ENCODE data around the gene NEDD4L.
A peak's percentile ranks its signal among the peaks of the same experiment; 100 is the strongest.
"Not testable (repeated sequence)": the region's sequence is repeated elsewhere in the genome, so short reads cannot be mapped to it uniquely, and the experiment has no call there.

NEDD4L gene

GRCh38 chr18:58407649-58408407 is 363.8 kb downstream of the NEDD4L start:
- DNase-seq, result peak; percentile 18

DNA sequence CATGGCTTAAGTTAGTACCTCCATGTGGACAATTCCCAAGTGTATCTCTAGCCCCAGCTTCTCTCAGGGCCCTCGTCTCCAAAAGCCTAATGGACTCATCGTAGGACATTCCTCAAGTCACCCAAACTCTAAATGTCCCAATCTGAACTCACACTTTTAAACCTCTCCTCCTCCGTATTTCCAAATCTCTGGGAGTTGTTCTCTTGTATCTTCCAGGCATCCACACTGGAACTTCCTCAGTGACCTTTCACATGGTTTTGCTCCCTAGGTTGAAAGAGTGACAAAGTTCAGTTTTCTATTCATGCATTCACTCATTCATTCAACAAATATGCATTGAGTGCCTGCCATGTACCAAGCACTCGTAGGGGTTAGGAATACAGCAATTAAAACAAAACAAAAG is 364.6 kb downstream of the NEDD4L start:
- no peak for DNase-seq

GRCh38 chr18:58409802-58410445 is 365.9 kb downstream of the NEDD4L start:
- DNase-seq, result peak; percentile 23

DNA sequence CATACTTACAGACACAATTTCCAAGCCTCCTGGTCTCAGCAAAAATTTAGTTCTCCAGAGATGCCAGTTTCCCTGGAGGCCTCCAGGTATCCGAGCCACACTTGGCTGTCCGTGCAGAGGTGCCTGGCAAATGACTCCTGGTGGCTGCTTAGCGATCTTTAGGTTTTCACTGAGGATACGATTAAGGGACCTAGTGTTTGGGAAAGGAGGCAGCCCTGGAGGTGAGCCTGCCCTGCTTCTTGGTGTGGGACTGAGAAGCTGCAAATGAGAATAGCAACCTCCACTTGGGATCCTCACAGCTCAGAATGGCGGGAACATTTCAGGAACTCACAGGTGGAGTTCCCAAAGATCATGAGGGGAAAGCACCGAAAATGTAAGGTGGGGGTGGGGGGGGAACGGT is 367.3 kb downstream of the NEDD4L start:
- peak; percentile 19 for DNase-seq

- DNase-seq, result peak; percentile 33
Observed at GRCh38 chr18:58412844-58413666, 369.0 kb downstream of the NEDD4L start.

GRCh38 chr18:58413667-58414628 is 369.9 kb downstream of the NEDD4L start:
- peak; percentile 14 for DNase-seq

- peak; percentile 26 for DNase-seq
Observed at GRCh38 chr18:58416014-58416703, 372.1 kb downstream of the NEDD4L start.

DNA sequence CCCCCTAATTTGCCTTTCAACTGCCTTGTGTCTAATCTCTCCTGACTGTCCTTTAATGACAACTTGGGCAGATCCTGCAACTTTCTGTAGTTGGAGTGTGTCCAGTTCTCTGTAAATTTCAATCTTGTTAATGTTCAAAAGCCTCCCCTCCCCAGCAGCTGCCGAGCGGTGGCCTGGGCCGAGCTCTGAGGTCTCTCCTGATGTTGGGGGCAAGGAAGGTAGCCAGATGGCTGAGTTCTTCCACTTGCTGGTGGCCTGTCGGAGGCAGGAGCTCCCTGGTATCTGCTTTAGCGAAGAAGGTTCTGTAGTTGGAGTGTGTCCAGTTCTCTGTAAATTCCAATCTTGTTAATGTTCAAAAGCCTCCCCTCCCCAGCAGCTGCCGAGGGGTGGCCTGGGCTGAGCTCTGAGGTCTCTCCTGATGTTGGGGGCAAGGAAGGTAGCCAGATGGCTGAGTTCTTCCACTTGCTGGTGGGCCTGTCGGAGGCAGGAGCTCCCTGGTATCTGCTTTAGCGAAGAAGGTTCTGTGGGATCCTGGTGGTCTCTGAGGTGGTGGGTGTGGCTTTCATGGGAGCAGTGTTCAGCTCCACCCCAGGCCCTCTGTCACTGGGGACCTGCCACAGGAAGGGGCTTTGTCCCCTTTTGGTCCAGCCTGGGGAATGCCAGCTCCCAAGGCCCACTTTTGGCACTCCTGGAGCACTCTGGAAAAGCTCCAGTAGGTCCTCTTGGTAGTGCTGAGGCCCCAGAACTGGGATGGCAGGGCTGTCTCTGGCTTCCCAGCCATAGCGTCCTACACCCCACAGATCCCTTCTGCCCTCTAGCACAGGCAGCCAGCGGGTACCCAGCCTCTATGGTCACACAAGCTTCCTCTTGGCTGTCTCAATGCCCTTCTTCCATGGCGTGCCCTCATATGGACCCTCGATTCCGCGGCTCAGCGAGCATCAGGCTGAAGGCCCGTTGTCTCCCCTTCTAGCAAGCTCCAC is 373.0 kb downstream of the NEDD4L start:
- DNase-seq, result peak; percentile 43

DNA sequence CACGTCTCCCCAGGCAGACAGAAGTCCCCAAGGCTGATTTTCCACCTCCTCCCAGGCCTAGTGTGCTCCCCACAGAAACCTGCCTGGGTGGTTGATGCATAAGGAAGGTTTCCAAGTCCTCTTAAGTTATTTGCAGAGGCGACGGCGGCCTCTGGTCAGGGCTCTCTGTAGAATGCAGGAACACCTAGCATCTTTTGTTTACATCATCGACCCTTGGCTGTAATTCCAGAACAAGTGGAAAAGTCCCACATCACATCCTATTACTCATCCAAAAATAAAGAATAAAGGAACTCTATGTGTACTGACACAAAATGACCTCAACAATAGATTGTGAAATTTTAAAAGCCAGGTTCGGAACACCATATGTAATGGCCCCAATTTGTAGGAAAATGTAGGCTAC is 373.7 kb downstream of the NEDD4L start:
- no peak for DNase-seq

DNA sequence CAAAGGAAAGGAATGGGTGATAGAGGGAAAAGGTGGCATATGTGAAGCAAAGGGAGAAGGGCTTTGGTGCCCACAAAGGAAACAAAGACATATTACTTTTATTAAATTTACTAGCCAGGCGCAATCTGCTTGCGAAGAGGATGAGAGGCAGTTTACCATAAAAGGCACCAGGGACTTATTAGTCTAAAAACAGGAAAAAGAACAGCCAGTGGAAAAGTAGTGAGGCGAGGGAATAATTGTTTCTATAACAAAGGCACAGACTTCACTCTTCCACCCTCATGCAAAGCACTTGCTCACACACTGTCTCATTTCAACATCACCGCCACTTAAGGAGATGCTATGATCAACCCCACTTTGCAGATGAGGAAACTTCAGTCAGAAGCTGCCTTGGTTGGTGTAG is 374.3 kb downstream of the NEDD4L start:
- no peak for DNase-seq

GRCh38 chr18:58419587-58420199 is 375.7 kb downstream of the NEDD4L start:
- DNase-seq, result peak; percentile 6

DNA sequence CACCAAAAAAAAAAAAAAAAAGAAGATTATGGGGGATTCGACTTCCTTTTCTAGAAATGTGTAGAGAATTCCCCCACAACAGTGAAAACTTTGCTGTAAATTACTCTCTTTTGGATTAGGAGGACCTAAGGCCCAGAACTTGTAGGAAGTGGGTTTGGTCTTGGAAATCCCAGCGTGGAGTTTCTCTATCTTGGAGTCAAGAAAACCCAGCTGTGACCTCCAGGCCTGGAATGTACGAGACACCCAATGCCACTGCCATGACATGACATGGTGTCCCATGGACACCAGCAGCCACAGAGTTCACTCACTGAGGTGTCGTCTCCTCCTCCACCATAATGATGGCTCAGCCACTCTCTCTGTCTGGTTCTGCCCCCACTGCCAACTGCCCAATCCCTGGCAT is 382.6 kb downstream of the NEDD4L start:
- no peak for DNase-seq

- DNase-seq, result no peak
Observed at GRCh38 chr18:58427321-58427720, 383.3 kb downstream of the NEDD4L start.

DNA sequence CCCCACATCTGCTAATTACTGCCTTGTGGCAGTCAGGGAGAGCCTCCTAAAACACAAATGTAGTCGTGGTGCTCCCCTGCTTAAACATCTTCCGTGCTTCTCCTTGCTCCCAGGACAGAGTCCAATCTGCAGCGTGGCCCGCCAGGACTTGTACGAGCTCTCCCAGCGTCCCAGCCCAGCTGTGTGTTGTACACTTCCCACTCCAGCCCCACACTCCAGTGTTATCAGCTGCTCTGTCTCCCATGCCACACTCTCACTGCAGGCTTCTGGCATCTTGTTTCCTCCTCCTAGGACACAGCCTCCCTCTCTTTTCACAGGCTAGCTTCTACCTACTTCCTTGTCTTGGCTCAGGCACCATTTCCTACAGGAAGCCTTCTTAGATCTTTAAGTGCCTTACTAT is 385.4 kb downstream of the NEDD4L start:
- peak; percentile 61 for DNase-seq

GRCh38 chr18:58431215-58431614 is 387.2 kb downstream of the NEDD4L start:
- DNase-seq, result no peak

DNA sequence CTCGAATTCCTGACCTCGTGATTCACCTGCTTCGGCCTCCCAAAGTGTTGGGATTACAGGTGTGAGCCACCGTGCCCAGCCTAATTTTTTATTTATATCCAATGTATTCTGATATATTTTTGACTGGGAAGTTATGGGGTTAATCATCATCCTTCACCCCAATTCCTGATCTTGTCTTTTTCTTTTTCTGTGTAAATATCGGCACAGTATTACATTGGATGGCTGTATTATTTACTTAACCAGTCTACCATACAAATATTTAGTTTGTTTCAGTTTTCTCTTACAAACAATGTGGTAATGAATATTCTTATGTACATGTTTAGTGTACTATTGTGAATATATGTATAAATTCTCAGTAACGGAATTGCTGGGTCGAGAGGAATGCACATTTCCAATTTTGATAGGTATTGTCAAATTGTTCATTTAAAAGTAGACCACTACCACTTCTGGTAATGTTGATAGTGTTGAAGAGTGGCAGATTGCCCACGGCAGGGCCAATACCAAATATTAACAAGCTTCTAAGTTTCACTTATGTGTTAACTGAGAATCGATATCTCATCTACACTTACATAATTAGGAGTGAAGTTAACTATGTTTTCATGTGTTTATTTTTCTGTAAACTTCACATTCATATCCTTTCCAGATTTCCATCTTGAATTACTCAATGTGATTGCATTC is 388.2 kb downstream of the NEDD4L start:
- no peak for DNase-seq

DNA sequence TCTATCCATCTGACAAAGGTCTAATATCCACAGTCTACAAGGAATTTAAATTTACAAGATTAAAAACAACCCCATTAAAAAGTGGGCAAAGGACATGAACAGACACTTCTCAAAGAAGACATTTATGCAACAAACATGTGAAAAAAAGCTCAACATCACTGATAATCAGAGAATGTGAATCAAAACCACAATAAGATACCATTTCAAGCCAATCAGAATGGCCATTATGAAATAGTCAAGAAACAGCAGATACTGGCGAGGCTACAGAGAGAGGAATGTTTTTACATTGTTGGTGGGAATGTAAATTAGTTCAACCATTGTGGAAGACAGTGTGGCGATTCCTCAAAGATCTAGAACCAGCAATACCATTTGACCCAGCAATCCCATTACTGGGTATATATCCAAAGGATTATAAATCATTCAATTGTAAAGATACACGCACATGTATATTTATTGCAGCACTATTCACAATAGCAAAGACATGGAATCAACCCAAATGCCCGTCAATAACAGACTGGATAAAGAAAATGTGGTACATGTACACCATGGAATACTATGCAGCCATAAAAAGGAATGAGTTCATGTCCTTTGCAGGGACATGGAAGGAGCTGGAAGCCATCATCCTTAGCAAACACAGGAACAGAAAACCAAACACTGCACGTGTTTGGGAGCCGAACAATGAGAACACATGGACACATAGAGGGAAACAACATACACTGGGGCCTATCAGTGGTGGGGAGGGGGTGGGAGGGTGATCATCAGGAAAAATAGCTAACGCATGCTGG is 391.4 kb downstream of the NEDD4L start:
- DNase-seq, result not testable (repeated sequence)

DNA sequence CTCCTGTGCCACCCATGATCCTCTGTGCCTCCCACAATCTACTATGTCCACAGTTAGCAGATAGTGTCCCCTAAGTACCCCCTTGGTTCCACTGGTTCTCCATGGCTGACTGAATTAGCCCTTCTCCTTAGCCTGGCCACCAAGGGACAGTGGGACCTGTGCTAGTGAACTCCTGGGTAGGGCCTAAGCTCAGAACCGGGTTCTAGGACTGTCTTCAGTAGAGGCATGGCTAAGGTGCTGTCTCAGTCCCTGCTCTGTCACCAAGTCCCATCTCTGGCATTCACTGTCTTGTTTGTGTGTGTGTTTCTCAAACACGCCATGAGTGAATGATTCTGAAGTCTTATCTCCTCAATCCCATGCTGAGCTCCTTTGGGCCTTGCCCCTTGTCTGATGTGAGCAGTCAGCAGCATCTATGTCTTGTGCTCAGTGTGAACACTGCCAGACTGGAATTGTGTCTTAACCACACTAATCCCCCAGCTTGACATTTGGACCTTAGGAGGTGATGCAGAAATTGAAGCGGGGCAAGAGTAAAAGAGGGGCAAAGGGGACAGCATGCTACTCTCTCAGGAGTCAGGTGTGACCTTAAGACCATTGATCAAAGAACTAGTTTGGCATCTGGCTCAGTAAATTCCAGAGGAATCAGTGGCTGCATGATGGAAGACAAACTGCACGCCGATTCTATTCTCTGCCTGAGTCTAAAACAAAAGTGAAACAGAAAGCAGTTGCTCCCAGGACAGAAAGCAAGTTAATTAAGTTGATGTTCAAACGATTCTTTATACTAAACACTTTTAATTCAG is 394.3 kb downstream of the NEDD4L start:
- no peak for DNase-seq

Data from islet precursor cell (in vitro differentiated cells).